OCI-LY7 (cell line): ENCODE results near the gene CHD2. TPM values are rescaled to one million over a fixed set of nuclear protein-coding genes. Genes with fewer than 3 reads are reported as not detected.

Experiments
- BruUV-seq: library from RNA; stranded (reverse); fragments of 400-500 nt; replicated peaks from 2 replicates; lab custom pipeline; 2021; lab: Mats Ljungman, UMichigan
- CTCF ChIA-PET: fragments of 300-600 bp; sonication (Branson Sonifier 250); formaldehyde crosslinking; loops from one replicate; lab custom pipeline; 2022; ENCODE audit warnings: antibody characterized with exemption; ENCODE audit not compliant: unreplicated experiment; lab: Charles Lee
- POLR2A ChIA-PET: fragments of 300-600 bp; sonication (Branson Sonifier 250); formaldehyde crosslinking; loops from one replicate; lab custom pipeline; 2022; ENCODE audit warnings: antibody characterized with exemption; lab: Charles Lee
- DNase-seq: peaks from one replicate; pipeline ENCODE4 v3.0.0-alpha.2; 2015; ENCODE audit warnings: low spot score
- H2AFZ ChIP-seq: fragments of 200-600 bp; sonication (generic), shearing (Covaris generic); 2 replicates; pipeline ENCODE4 v1.6.1; 2014; ENCODE audit warnings: mild to moderate bottlenecking, antibody characterized with exemption, low read length, moderate library complexity
- H3K27ac ChIP-seq: fragments of 200-600 bp; sonication (generic); 2 replicates; pipeline ENCODE4 v1.5.1; 2014; ENCODE audit warnings: mixed run types, low read depth, mild to moderate bottlenecking, moderate library complexity, low read length, inconsistent platforms; ENCODE audit not compliant: poor library complexity, severe bottlenecking
- H3K36me3 ChIP-seq: fragments of 200-600 bp; sonication (generic); 2 replicates; pipeline ENCODE4 v1.6.1; 2014; ENCODE audit warnings: mild to moderate bottlenecking, antibody characterized with exemption, low read length, moderate library complexity, mixed read lengths; ENCODE audit not compliant: insufficient read depth
- H3K4me1 ChIP-seq: fragments of 200-600 bp; sonication (generic); 2 replicates; pipeline ENCODE4 v1.5.1; 2014; ENCODE audit warnings: mild to moderate bottlenecking, low read length; ENCODE audit not compliant: insufficient read depth, poor library complexity, severe bottlenecking
- H3K4me2 ChIP-seq: fragments of 200-600 bp; sonication (generic); 2 replicates; pipeline ENCODE4 v1.6.1; 2014; ENCODE audit warnings: mild to moderate bottlenecking, low read length
- H3K4me3 ChIP-seq: fragments of 200-600 bp; sonication (generic); 2 replicates; pipeline ENCODE4 v1.5.1; 2014; ENCODE audit warnings: mild to moderate bottlenecking, low read depth, low read length; ENCODE audit not compliant: poor library complexity, severe bottlenecking
- H3K79me2 ChIP-seq: fragments of 200-600 bp; sonication (generic); 2 replicates; pipeline ENCODE4 v1.6.1; 2016; ENCODE audit warnings: low read depth, mild to moderate bottlenecking, low read length, moderate library complexity, mixed read lengths; ENCODE audit not compliant: insufficient read depth
- H3K9me2 ChIP-seq: fragments of 200-600 bp; sonication (generic); 2 replicates; pipeline ENCODE4 v1.6.1; 2016; ENCODE audit warnings: mild to moderate bottlenecking, low read length, mixed read lengths; ENCODE audit not compliant: insufficient read depth
- H3K9me3 ChIP-seq: fragments of 200-600 bp; sonication (generic); 2 replicates; pipeline ENCODE4 v1.6.1; 2014; ENCODE audit warnings: mild to moderate bottlenecking, mixed run types, low read length, mixed read lengths
- H4K20me1 ChIP-seq: fragments of 200-600 bp; sonication (generic); 2 replicates; pipeline ENCODE4 v1.6.1; 2014; ENCODE audit warnings: mild to moderate bottlenecking, antibody characterized with exemption, low read length, moderate library complexity, mixed read lengths; ENCODE audit not compliant: insufficient read depth
- CTCF ChIP-seq: fragments of 200-600 bp; sonication (generic); conservative IDR thresholded peaks from 2 replicates; pipeline ENCODE4 v1.5.1; 2014; ENCODE audit warnings: mild to moderate bottlenecking, antibody characterized with exemption, low read length, moderate library complexity, mixed read lengths
- EZH2phosphoT487 ChIP-seq: fragments of 200-600 bp; sonication (generic); IDR thresholded peaks from 2 replicates; pipeline ENCODE4 v1.6.1; 2018; ENCODE audit warnings: low read depth, borderline replicate concordance, mild to moderate bottlenecking, mixed run types, antibody characterized with exemption, low read length, moderate library complexity, mixed read lengths
- intact Hi-C: fragments of 100-400 bp; cut with micrococcal nuclease; formaldehyde crosslinking; loops from one replicate; pipeline ENCODE4 v1.10.0; 2022; ENCODE audit not compliant: unreplicated experiment
- total RNA-seq, 2 experiments: library from RNA; depleted of rRNA in 1 of 2; stranded (reverse); fragments of >200 nt in 1 of 2; shearing (Covaris generic) in 1 of 2; gene quantifications; 2 replicates each; pipeline ENCODE4 v1.2.3, GENCODE V29; 2014 to 2022

CHD2 gene
- total RNA-seq, 2 experiments from 2014 or later: 133 to 213 TPM

GRCh38 chr15:92883876-92884435 is 16.2 kb upstream of the CHD2 start:
- ChIA-PET CTCF (no interaction called here), POLR2A (interaction anchor here (1.0 to 11.9 kb wide), 10 partner anchors 12 to 73 kb away, joined by 3 to 203 read pairs (median 56); partner anchors contain the start of gene CHD2)
- peaks cover 59% of the 10 kb centered on the region for H3K36me3 ChIP-seq
- H3K27ac ChIP-seq: peak overlapping the region; percentile 82
- peaks cover 5% of the 10 kb centered on the region; the same call in 1 of the 2 replicates for H3K9me3 ChIP-seq
- peaks cover 65% of the 10 kb centered on the region for H3K79me2 ChIP-seq
- peaks cover 20% of the 10 kb centered on the region; the same call in 1 of the 2 replicates for H4K20me1 ChIP-seq
- intact Hi-C loops: loop anchor here (1.0 kb wide), 1 partner anchor 16 kb away; the partner anchor contains the start of gene CHD2
- H3K4me3 ChIP-seq: peak overlapping the region; percentile 86
- no peak overlapping the region for H2AFZ ChIP-seq
- H3K4me2 ChIP-seq: peak overlapping the region; percentile 82
- no peak for TF ChIP-seq CTCF
- no peak for TF ChIP-seq EZH2phosphoT487
- H3K4me1 ChIP-seq: peaks cover 54% of the 10 kb centered on the region
- DNase-seq: peak; percentile 47
- TSS peak; percentile 53 for BruUV-seq
- H3K9me2 ChIP-seq: no peaks in the 10 kb centered on the region

GRCh38 chr15:92884436-92885223 is 15.5 kb upstream of the CHD2 start:
- Histone ChIP-seq H3K79me2 (peaks cover 72% of the 10 kb centered on the region), H2AFZ (no peak overlapping the region), H3K27ac (peak overlapping the region; percentile 82), H3K4me2 (peak overlapping the region; percentile 82), H3K9me3 (peaks cover 6% of the 10 kb centered on the region; the same call in 1 of the 2 replicates), H3K9me2 (no peaks in the 10 kb centered on the region), H3K4me3 (peak overlapping the region; percentile 86), H4K20me1 (peaks cover 20% of the 10 kb centered on the region; the same call in 1 of the 2 replicates), H3K4me1 (peaks cover 48% of the 10 kb centered on the region), H3K36me3 (peaks cover 66% of the 10 kb centered on the region)
- DNase-seq: peak; percentile 50
- no peak for TF ChIP-seq CTCF
- no peak for TF ChIP-seq EZH2phosphoT487
- no TSS peak for BruUV-seq
- POLR2A ChIA-PET: interaction anchor here (0.8 to 11.9 kb wide), 14 partner anchors 11 to 74 kb away, joined by 3 to 203 read pairs (median 20); partner anchors contain the start of gene CHD2
- intact Hi-C loops: loop anchor here (1.0 kb wide), 1 partner anchor 16 kb away; the partner anchor contains the start of gene CHD2
- CTCF ChIA-PET: interaction anchor here (0.9 kb wide), 1 partner anchor 73 kb away, joined by 3 read pairs; no protein-coding TSS in a partner anchor
